ENCODE data around the gene DYSF. TPM values are rescaled to one million over a fixed set of nuclear protein-coding genes. Genes with fewer than 3 reads are reported as not detected.

The DYSF gene
- total RNA-seq, 1 experiment from 2014 or later, result 0.89 TPM

GRCh38 chr2:71500426-71501079 lies 47.2 kb downstream of the DYSF start:
- Histone ChIP-seq H3K9me3 (ENCODE audit: control insufficient read depth in 1 of 2, insufficient read depth in 1 of 2, low read depth in 1 of 2, low read length in 2 of 2) (no peaks in the 10 kb centered on the region), H3K27ac (ENCODE audit: low read depth, low read length) (no peak overlapping the region), H3K9me2 (ENCODE audit: insufficient read depth) (no peaks in the 10 kb centered on the region), H2AFZ (ENCODE audit: low read depth, low read length, poor library complexity, severe bottlenecking) (no peak overlapping the region), H3K9ac (ENCODE audit: low read length) (no peak overlapping the region), H4K20me1 (ENCODE audit: insufficient read depth) (no peaks in the 10 kb centered on the region), H3K79me2 (ENCODE audit: insufficient read depth, low read length) (no peaks in the 10 kb centered on the region), H3K4me1 (ENCODE audit: control insufficient read depth in 1 of 2, insufficient read depth in 2 of 2, low read length in 2 of 2) (peaks cover 16 to 54% of the 10 kb centered on the region in 2 experiments), H3K4me2 (ENCODE audit: low read length) (no peak overlapping the region), H3K4me3 (replicated peaks in 1 of 2; ENCODE audit: low read depth in 1 of 2, low read length in 2 of 2) (no peak overlapping the region), H3K36me3 (ENCODE audit: control insufficient read depth in 1 of 2, insufficient read depth in 2 of 2, low read length in 2 of 2) (no peaks in the 10 kb centered on the region), H3K27me3 (ENCODE audit: insufficient read depth, low read length) (no peaks in the 10 kb centered on the region)
- no peak for TF ChIP-seq EGR1 (IDR thresholded peaks at IDR 0.05; ENCODE audit: low read depth)
- TF ChIP-seq POLR2AphosphoS5 (IDR thresholded peaks at IDR 0.05; ENCODE audit: low read depth, low read length), result no peak
- TF ChIP-seq CTCF (IDR thresholded peaks at IDR 0.05 in 2 of 3, conservative IDR thresholded peaks at IDR 0.05 in 1 of 3; ENCODE audit: borderline replicate concordance in 1 of 3, insufficient read depth in 1 of 3, low read depth in 2 of 3, low read length in 2 of 3), result no peak
- no peak for TF ChIP-seq EZH2phosphoT487 (IDR thresholded peaks at IDR 0.05; ENCODE audit: borderline replicate concordance)
- TF ChIP-seq YY1 (IDR thresholded peaks at IDR 0.05; ENCODE audit: extremely low read depth, insufficient replicate concordance, low read depth, low read length), result no peak
- no peak for TF ChIP-seq RAD21 (IDR thresholded peaks at IDR 0.05; ENCODE audit: low read depth)
- no peak for TF ChIP-seq ELF1 (IDR thresholded peaks at IDR 0.05; ENCODE audit: borderline replicate concordance, low read depth)
- TF ChIP-seq SP1 (IDR thresholded peaks at IDR 0.05; ENCODE audit: low read depth), result no peak
- TF ChIP-seq SRF (IDR thresholded peaks at IDR 0.05; ENCODE audit: low read depth), result no peak
- TF ChIP-seq, protein P1, sequence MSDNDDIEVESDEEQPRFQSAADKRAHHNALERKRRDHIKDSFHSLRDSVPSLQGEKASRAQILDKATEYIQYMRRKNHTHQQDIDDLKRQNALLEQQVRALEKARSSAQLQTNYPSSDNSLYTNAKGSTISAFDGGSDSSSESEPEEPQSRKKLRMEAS (IDR thresholded peaks at IDR 0.05), result no peak
- no peak for TF ChIP-seq ZNF274 (IDR thresholded peaks at IDR 0.05; ENCODE audit: low read depth, low read length)
- TF ChIP-seq ZFX (IDR thresholded peaks at IDR 0.05), result no peak
- DNase-seq (ENCODE audit: low read depth, low spot score), result no peak
- POLR2A ChIA-PET, result no interaction called here
- no peak for ATAC-seq
- intact Hi-C loops (cut with micrococcal nuclease), result no loop called here
- CTCF ChIA-PET, result no interaction called here
- RAD21 ChIA-PET (ENCODE audit: low non-redundant PET in 1 of 2, low total read pairs in 2 of 2, uncharacterized antibody in 2 of 2, unreplicated experiment in 2 of 2), result no interaction called here
- no TSS peak for BruUV-seq (replicated peaks)
